H1 (cell line): ENCODE measurements around the gene CHCHD3. TPM values are rescaled to one million over a fixed set of nuclear protein-coding genes. Genes with fewer than 3 reads are reported as not detected.

ENCODE experiments used
- CTCF ChIA-PET: fragments of 300-600 bp; sonication (Branson Sonifier 250); formaldehyde crosslinking; loops from one replicate; lab custom pipeline; 2021; ENCODE audit not compliant: partially characterized antibody; lab: Charles Lee
- POLR2A ChIA-PET: fragments of 300-600 bp; sonication (Branson Sonifier 250); formaldehyde crosslinking; loops from one replicate; lab custom pipeline; 2021; ENCODE audit warnings: inconsistent platforms; ENCODE audit not compliant: partially characterized antibody; lab: Charles Lee
- DNase-seq, 2 experiments: peaks; one replicate each; pipeline versions ENCODE4 v3.0.0 to v3.0.0-alpha.2; 2010 to 2022; ENCODE audit warnings: low spot score in 2 of 2, low read depth in 1 of 2, mixed read lengths in 1 of 2
- FAIRE-seq: peaks from 2 replicates; lab custom pipeline; 2011; peaks lifted over from hg19 to GRCh38; lab: Jason Lieb, UNC
- H2AFZ ChIP-seq: 2 replicates; pipeline ENCODE4 v1.8.1; 2012; ENCODE audit warnings: low read length, inconsistent platforms
- H2AK5ac ChIP-seq: 2 replicates; pipeline ENCODE4 v1.6.1; 2013; ENCODE audit warnings: low read depth, low read length
- H2BK120ac ChIP-seq: replicated peaks from 2 replicates; pipeline ENCODE3; 2013; ENCODE audit warnings: low read depth, low read length, inconsistent platforms
- H2BK12ac ChIP-seq: 2 replicates; pipeline ENCODE4 v1.6.1; 2013; ENCODE audit warnings: low read depth, low read length
- H2BK15ac ChIP-seq: 2 replicates; pipeline ENCODE4 v1.6.1; 2013; ENCODE audit warnings: low read length
- H2BK20ac ChIP-seq: 2 replicates; pipeline ENCODE4 v1.6.1; 2013; ENCODE audit warnings: low read length
- H2BK5ac ChIP-seq: 2 replicates; pipeline ENCODE4 v1.6.1; 2013; ENCODE audit warnings: low read depth, low read length
- H3K14ac ChIP-seq: 2 replicates; pipeline ENCODE4 v1.6.1; 2013; ENCODE audit warnings: inconsistent platforms; ENCODE audit not compliant: insufficient read length
- H3K18ac ChIP-seq: 2 replicates; pipeline ENCODE4 v1.6.1; 2013; ENCODE audit warnings: low read length; ENCODE audit errors: extremely low read depth
- H3K23ac ChIP-seq: 2 replicates; pipeline ENCODE4 v1.6.1; 2013; ENCODE audit warnings: inconsistent platforms; ENCODE audit not compliant: insufficient read length
- H3K23me2 ChIP-seq: 2 replicates; pipeline ENCODE4 v1.6.1; 2013; ENCODE audit warnings: low read depth, low read length
- H3K27ac ChIP-seq: 2 replicates; pipeline ENCODE4 v1.6.1; 2011; ENCODE audit warnings: low read depth, low read length, inconsistent platforms
- H3K27me3 ChIP-seq, 4 experiments: replicated peaks in 1 of 4; 1 replicate in 1 of 4; 2 replicates in 3 of 4; pipeline versions ENCODE4 v1.6.1 to v1.8.1; 2011 to 2013; ENCODE audit warnings: low read length in 3 of 4, mild to moderate bottlenecking in 3 of 4, inconsistent platforms in 2 of 4, mixed read lengths in 2 of 4, moderate library complexity in 1 of 4; ENCODE audit not compliant: control insufficient read depth in 3 of 4, insufficient read depth in 3 of 4; ENCODE audit errors: extremely low read depth in 1 of 4
- H3K36me3 ChIP-seq, 4 experiments: 2 replicates each; pipeline versions ENCODE4 v1.6.1 to v1.8.1; 2011 to 2013; ENCODE audit warnings: mild to moderate bottlenecking in 4 of 4, low read length in 3 of 4, moderate library complexity in 2 of 4, control low read depth in 1 of 4, inconsistent platforms in 1 of 4; ENCODE audit not compliant: insufficient read depth in 4 of 4, control insufficient read depth in 2 of 4
- H3K4ac ChIP-seq: replicated peaks from 2 replicates; pipeline ENCODE3; 2013; ENCODE audit warnings: low read length, low read depth, mixed read lengths, inconsistent platforms; ENCODE audit not compliant: insufficient read length
- H3K4me1 ChIP-seq, 4 experiments: replicated peaks in 1 of 4; 1 replicate in 1 of 4; 2 replicates in 3 of 4; pipeline versions ENCODE4 v1.6.1 to v1.8.1; 2011 to 2013; ENCODE audit warnings: low read length in 3 of 4, inconsistent platforms in 2 of 4, mixed read lengths in 1 of 4; ENCODE audit not compliant: insufficient read depth in 4 of 4, control insufficient read depth in 3 of 4
- H3K4me2 ChIP-seq, 2 experiments: 2 replicates each; pipeline versions ENCODE4 v1.6.1 to v1.8.1; 2011 to 2013; ENCODE audit warnings: low read depth in 2 of 2, low read length in 2 of 2, control low read depth in 1 of 2, inconsistent platforms in 1 of 2, mild to moderate bottlenecking in 1 of 2; ENCODE audit not compliant: insufficient read depth in 1 of 2
- H3K4me3 ChIP-seq, 4 experiments: fragments of 200-600, 300-600 bp in 1 of 4; sonication (generic), shearing (Covaris generic), sonication (Bioruptor Twin) in 1 of 4; 2 replicates each; pipeline versions ENCODE4 v1.5.1 to v1.8.1; 2011 to 2016; ENCODE audit warnings: low read length in 4 of 4, low read depth in 3 of 4, control low read depth in 2 of 4, inconsistent platforms in 2 of 4, mild to moderate bottlenecking in 2 of 4, mixed read lengths in 1 of 4, moderate library complexity in 1 of 4; ENCODE audit not compliant: insufficient read depth in 2 of 4; ENCODE audit errors: extremely low read depth in 1 of 4
- H3K56ac ChIP-seq: replicated peaks from 2 replicates; pipeline ENCODE3; 2013; ENCODE audit warnings: low read depth, mild to moderate bottlenecking, mixed read lengths, low read length, inconsistent platforms; ENCODE audit not compliant: insufficient read length
- H3K79me1 ChIP-seq: 2 replicates; pipeline ENCODE4 v1.6.1; 2013; ENCODE audit warnings: low read depth, low read length, control low read depth
- H3K79me2 ChIP-seq, 2 experiments: 2 replicates each; pipeline versions ENCODE4 v1.6.1 to v1.8.1; 2012 to 2013; ENCODE audit warnings: low read length in 2 of 2, mild to moderate bottlenecking in 2 of 2, inconsistent platforms in 1 of 2; ENCODE audit not compliant: insufficient read depth in 2 of 2, control insufficient read depth in 1 of 2
- H3K9ac ChIP-seq, 4 experiments: replicated peaks in 1 of 4; 1 replicate in 1 of 4; 2 replicates in 3 of 4; pipeline versions ENCODE4 v1.6.1 to v1.8.1; 2011 to 2013; ENCODE audit warnings: low read depth in 3 of 4, low read length in 3 of 4, control low read depth in 2 of 4, mild to moderate bottlenecking in 2 of 4, moderate library complexity in 2 of 4, inconsistent platforms in 1 of 4; ENCODE audit errors: extremely low read depth in 1 of 4
- H3K9me3 ChIP-seq, 2 experiments: 2 replicates each; pipeline versions ENCODE4 v1.6.1 to v1.8.1; 2012 to 2013; ENCODE audit warnings: mild to moderate bottlenecking in 2 of 2, moderate library complexity in 2 of 2, control low read depth in 1 of 2, inconsistent platforms in 1 of 2, low read depth in 1 of 2, low read length in 1 of 2, mixed read lengths in 1 of 2; ENCODE audit not compliant: insufficient read depth in 2 of 2
- H4K20me1 ChIP-seq, 2 experiments: replicated peaks in 1 of 2; 2 replicates each; pipeline versions ENCODE3 to v1.8.1; 2011 to 2013; ENCODE audit warnings: inconsistent platforms in 2 of 2, low read length in 2 of 2, mild to moderate bottlenecking in 1 of 2; ENCODE audit not compliant: insufficient read depth in 2 of 2, control insufficient read depth in 1 of 2
- H4K5ac ChIP-seq: 2 replicates; pipeline ENCODE4 v1.6.1; 2013; ENCODE audit warnings: low read length, low read depth, mixed read lengths, inconsistent platforms; ENCODE audit not compliant: insufficient read length
- H4K8ac ChIP-seq: 2 replicates; pipeline ENCODE4 v1.8.0; 2013; ENCODE audit warnings: mild to moderate bottlenecking, moderate library complexity, low read length, inconsistent platforms; ENCODE audit not compliant: insufficient read depth; ENCODE audit errors: extremely low read depth
- H4K91ac ChIP-seq: replicated peaks from 2 replicates; pipeline ENCODE3; 2013; ENCODE audit warnings: low read length, mixed read lengths, inconsistent platforms; ENCODE audit not compliant: insufficient read length
- SP4 ChIP-seq: IDR thresholded peaks from 2 replicates; pipeline ENCODE4 v1.6.1; 2012; ENCODE audit warnings: low read length, inconsistent platforms
- WGBS, 2 experiments: shearing (Covaris generic) in 1 of 2; methylation state at CpG; one replicate each; pipeline versions ENCODE4 v1.1.6 to v1.1.7; 2013 to 2015; ENCODE audit warnings: low lambda C conversion rate in 2 of 2, mixed read lengths in 2 of 2, inconsistent platforms in 1 of 2, low coverage in 1 of 2, missing lambda C conversion rate in 1 of 2; ENCODE audit not compliant: insufficient replicate concordance in 2 of 2, insufficient coverage in 1 of 2, insufficient read length in 1 of 2; ENCODE audit errors: extremely low coverage in 1 of 2, missing lambda C conversion rate in 1 of 2; 5-methylcytosine and 5-hydroxymethylcytosine counted together
- polyA plus RNA-seq, 7 experiments: library from polyadenylated mRNA; depleted of rRNA in 3 of 7; stranded (reverse) in 5 of 7; unstranded in 2 of 7; fragments of >200 nt in 5 of 7; fragments of 200-250 nt in 2 of 7; gene quantifications; 1 replicate in 5 of 7; 2 replicates in 1 of 7; 4 replicates in 1 of 7; pipeline versions ENCODE4 v1.2.1 to v1.2.3, GENCODE V29; 2011 to 2013; ENCODE audit warnings: missing spikeins in 2 of 7, mixed read lengths in 2 of 7
- total RNA-seq: library from RNA; stranded (reverse); fragmentation: NEBNext Ultra II Directional; extraction: Animal tissue kit (Norgen Biotek cat#: 25700); gene quantifications from 2 replicates; pipeline ENCODE4 v1.2.1, GENCODE V29; 2021

CHCHD3 gene
- total and polyA plus RNA-seq, 2 of the 8 experiments (the other 6 are each of a cell fraction or from before 2014, with no cell fraction given): 42.9 to 137 TPM

DNA sequence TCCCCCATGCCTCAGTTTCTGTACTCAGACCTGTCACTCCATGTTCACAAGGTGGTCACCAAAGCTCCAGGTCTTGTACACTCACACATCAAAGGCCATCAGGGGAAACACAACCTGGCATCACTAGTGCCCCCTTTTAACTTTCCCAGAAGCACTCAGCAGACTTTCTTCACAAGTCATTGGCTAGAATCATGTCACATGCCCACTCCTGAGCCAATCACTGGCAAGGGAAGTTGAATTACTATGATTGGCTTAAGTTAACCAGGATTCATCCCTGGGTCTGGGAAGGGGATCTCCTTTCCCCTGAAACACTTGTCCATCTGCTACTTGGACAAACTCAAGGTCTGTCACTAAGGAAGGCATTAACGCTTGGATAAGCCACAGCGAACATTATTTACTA is 311.8 kb downstream of the CHCHD3 start:
- Histone ChIP-seq H3K4me3 (no peak overlapping the region), H3K56ac (no peak overlapping the region), H3K36me3 (no peaks in the 10 kb centered on the region), H2BK15ac (no peak overlapping the region), H3K23ac (no peak overlapping the region), H2AK5ac (no peak overlapping the region), H3K27ac (no peak overlapping the region), H3K14ac (no peak overlapping the region), H3K18ac (no peak overlapping the region), H2BK120ac (no peak overlapping the region), H3K4me2 (no peak overlapping the region), H3K79me1 (no peaks in the 10 kb centered on the region), H2AFZ (no peak overlapping the region), H3K9me3 (peaks cover 0 to 3% of the 10 kb centered on the region in 2 experiments; a peak in 1 of 4 replicates), H4K8ac (no peak overlapping the region), H4K5ac (no peak overlapping the region), H3K9ac (no peak overlapping the region), H2BK12ac (no peak overlapping the region), H3K4ac (no peak overlapping the region), H3K27me3 (no peaks in the 10 kb centered on the region), H3K23me2 (no peaks in the 10 kb centered on the region), H2BK5ac (no peak overlapping the region), H4K91ac (no peak overlapping the region), H3K4me1 (peaks cover 0 to 4% (median 2%) of the 10 kb centered on the region in 4 experiments; a peak in 2 of 7 replicates), H3K79me2 (no peaks in the 10 kb centered on the region), H2BK20ac (no peak overlapping the region), H4K20me1 (no peaks in the 10 kb centered on the region)
- POLR2A ChIA-PET: no interaction called here
- CTCF ChIA-PET: interaction anchor here (1.2 kb wide), 1 partner anchor 25 kb away, joined by 4 read pairs; no protein-coding TSS in a partner anchor
- WGBS, 2 experiments: 97% methylated on average over 2 of the region's 2 CpGs; no CpG with 5 or more reads in 1 of the 2 experiments
- TF ChIP-seq SP4: no peak
- no peak for FAIRE-seq
- DNase-seq: no peak
